ENCODE data around the gene THAP7. TPM values are rescaled to one million over a fixed set of nuclear protein-coding genes. Genes with fewer than 3 reads are reported as not detected.

The THAP7 gene
- total and polyA plus RNA-seq, 2 of the 4 experiments (the other 2 are of a cell fraction): 14.2 to 19.8 TPM

- no TSS peak for BruUV-seq (replicated peaks)
- Histone ChIP-seq H2BK120ac (ENCODE audit: low read depth, low read length) (no peak overlapping the region), H4K5ac (ENCODE audit: low read depth, low read length) (no peak overlapping the region), H2AK9ac (replicated peaks; ENCODE audit: low read depth, low read length, poor library complexity) (no peak overlapping the region), H4K20me1 (ENCODE audit: insufficient read depth, low read length) (no peaks in the 10 kb centered on the region), H3K14ac (replicated peaks; ENCODE audit: low read depth, low read length) (no peak overlapping the region), H3K9me1 (ENCODE audit: insufficient read depth, low read length) (peaks cover 11% of the 10 kb centered on the region; the same call in 1 of the 2 replicates), H3K4me2 (ENCODE audit: low read depth, low read length) (no peak overlapping the region), H3K4me3 (ENCODE audit: insufficient read depth, low read depth, low read length) (no peak overlapping the region), H3K27me3 (ENCODE audit: control insufficient read depth, insufficient read depth, low read length) (peaks cover 2% of the 10 kb centered on the region; the same call in 1 of the 2 replicates), H3K36me3 (ENCODE audit: control insufficient read depth, insufficient read depth, low read length) (no peaks in the 10 kb centered on the region), H2AK5ac (ENCODE audit: low read depth, low read length) (no peak overlapping the region), H3K56ac (ENCODE audit: extremely low read depth, insufficient read depth, low read length) (no peak overlapping the region), H2BK5ac (ENCODE audit: low read depth, low read length, poor library complexity, severe bottlenecking) (no peak overlapping the region), H3K9me3 (ENCODE audit: control insufficient read depth, insufficient read depth, low read length) (peaks cover 10% of the 10 kb centered on the region), H3K18ac (ENCODE audit: low read depth, low read length) (no peak overlapping the region), H3K4ac (ENCODE audit: low read depth, low read length) (no peak overlapping the region), H3K9ac (ENCODE audit: low read depth, low read length) (no peak overlapping the region), H3K27ac (ENCODE audit: insufficient read depth, low read length) (no peak overlapping the region), H2BK20ac (ENCODE audit: low read depth, low read length) (no peak overlapping the region), H3K23ac (ENCODE audit: low read depth, low read length) (no peak overlapping the region), H2AFZ (replicated peaks; ENCODE audit: low read length, poor library complexity) (no peak overlapping the region), H3K79me1 (ENCODE audit: low read depth in 1 of 2, low read length in 2 of 2) (0 out of 4 replicates have a peak, but pooled peaks cover 0 to 4% of the 10 kb centered on the region in 2 experiments), H4K91ac (ENCODE audit: insufficient read depth, low read depth, low read length) (no peak overlapping the region), H2BK15ac (ENCODE audit: low read depth, low read length) (no peak overlapping the region), H4K8ac (ENCODE audit: low read depth in 2 of 2, low read length in 2 of 2) (no peak overlapping the region), H3K4me1 (ENCODE audit: control insufficient read depth, insufficient read depth, low read length) (no peaks in the 10 kb centered on the region)
- ChIA-PET POLR2A (ENCODE audit: unreplicated experiment) (no interaction called here), CTCF (no interaction called here)
- TF ChIP-seq POLR2A (IDR thresholded peaks at IDR 0.05; ENCODE audit: low read depth, low read length) (no peak), SMC3 (IDR thresholded peaks at IDR 0.05; ENCODE audit: low read depth, low read length) (no peak), NFE2L2 (IDR thresholded peaks at IDR 0.05; ENCODE audit: low read depth, low read length) (no peak), RCOR1 (IDR thresholded peaks at IDR 0.05; ENCODE audit: insufficient replicate concordance, low read length) (no peak), USF2 (IDR thresholded peaks at IDR 0.05; ENCODE audit: low read depth, low read length) (no peak), CEBPB (IDR thresholded peaks at IDR 0.05; ENCODE audit: low read depth, low read length) (no peak), RFX5 (IDR thresholded peaks at IDR 0.05; ENCODE audit: low read depth, low read length) (no peak), FOS (IDR thresholded peaks at IDR 0.05; ENCODE audit: low read depth, low read length) (no peak), RAD21 (IDR thresholded peaks at IDR 0.05; ENCODE audit: low read length) (no peak)
- in situ Hi-C loops (cut with MboI; ENCODE audit: low sequenced_read_pairs): no loop called here
- no peak for ATAC-seq (ENCODE audit: low read depth)
- 83% methylated on average over 4 of the region's 14 CpGs; no CpG with 5 or more reads in 1 of the 2 experiments for WGBS, 2 experiments (ENCODE audit: extremely low coverage in 2 of 2, insufficient read length in 1 of 2)
- intact Hi-C loops (cut with micrococcal nuclease): no loop called here
- dilution Hi-C loops (cut with HindIII; ENCODE audit: low sequenced_read_pairs, unreplicated experiment): no loop called here
- no peak for DNase-seq
These were observed 26.2 kb downstream of the THAP7 start for GRCh38 chr22:20975541-20976290.
